Effector memory CD8-positive, alpha-beta T cell (primary cell): ENCODE results near the gene TMEM236.

Experiments
- ATAC-seq: fragments of 150-1000 bp; cut with Tn5 transposase; replicated peaks from 2 replicates; pipeline ENCODE4 v1.10.0; 2021; ENCODE audit warnings: mild to moderate bottlenecking, moderate library complexity
- DNase-seq, 3 experiments: peaks; one replicate each; pipeline ENCODE4 v3.0.0; 2021
- H3K27ac Mint-ChIP-seq, 2 donors: one replicate each; pipeline ENCODE4 v1.8.0; 2022; ENCODE audit warnings: mild to moderate bottlenecking in 2 of 2, mixed read lengths in 2 of 2, moderate library complexity in 2 of 2
- H3K27me3 Mint-ChIP-seq, 2 donors: one replicate each; pipeline ENCODE4 v1.8.0; 2022; ENCODE audit warnings: mixed read lengths in 2 of 2
- H3K36me3 Mint-ChIP-seq: one replicate; pipeline ENCODE4 v1.8.0; 2022; ENCODE audit warnings: mild to moderate bottlenecking, moderate library complexity, mixed read lengths; ENCODE audit not compliant: insufficient read depth
- H3K4me1 Mint-ChIP-seq, 2 donors: one replicate each; pipeline ENCODE4 v1.8.0; 2022; ENCODE audit warnings: low read depth in 2 of 2, mixed read lengths in 2 of 2
- H3K4me3 Mint-ChIP-seq, 2 donors: one replicate each; pipeline ENCODE4 v1.8.0; 2022; ENCODE audit warnings: mild to moderate bottlenecking in 2 of 2, mixed read lengths in 2 of 2, moderate library complexity in 2 of 2
- H3K9me3 Mint-ChIP-seq, 2 donors: one replicate each; pipeline ENCODE4 v1.8.0; 2022; ENCODE audit warnings: mixed read lengths in 2 of 2

Gene TMEM236

GRCh38 chr10:17784688-17785087 is 32.7 kb downstream of the TMEM236 start:
- Mint-ChIP-seq H3K27me3 (peaks cover 22 to 33% of the 10 kb centered on the region in 2 donors), H3K27ac (no peak overlapping the region), H3K9me3 (no peaks in the 10 kb centered on the region), H3K4me3 (no peak overlapping the region), H3K36me3 (no peaks in the 10 kb centered on the region), H3K4me1 (no peaks in the 10 kb centered on the region)
- DNase-seq = no peak
- no peak for ATAC-seq

- Mint-ChIP-seq H3K36me3 (no peaks in the 10 kb centered on the region), H3K27me3 (peaks cover 17 to 25% of the 10 kb centered on the region in 2 donors), H3K4me3 (no peak overlapping the region), H3K9me3 (no peaks in the 10 kb centered on the region), H3K4me1 (no peaks in the 10 kb centered on the region), H3K27ac (no peak overlapping the region)
- no peak for ATAC-seq
- DNase-seq = no peak
Measured at GRCh38 chr10:17785276-17785930, 33.4 kb downstream of the TMEM236 start.

- Mint-ChIP-seq H3K27me3 (peaks cover 17 to 22% of the 10 kb centered on the region in 2 donors), H3K36me3 (no peaks in the 10 kb centered on the region), H3K27ac (no peak overlapping the region), H3K9me3 (no peaks in the 10 kb centered on the region), H3K4me1 (no peaks in the 10 kb centered on the region), H3K4me3 (no peak overlapping the region)
- no peak for DNase-seq
- ATAC-seq = no peak
Measured at GRCh38 chr10:17787087-17787961, 35.3 kb downstream of the TMEM236 start.

- no peak for ATAC-seq
- H3K4me3 Mint-ChIP-seq = no peak overlapping the region
- no peaks in the 10 kb centered on the region for H3K9me3 Mint-ChIP-seq
- DNase-seq = no peak
- no peaks in the 10 kb centered on the region for H3K36me3 Mint-ChIP-seq
- H3K4me1 Mint-ChIP-seq = no peaks in the 10 kb centered on the region
- peaks cover 11 to 22% of the 10 kb centered on the region in 2 donors for H3K27me3 Mint-ChIP-seq
- no peak overlapping the region for H3K27ac Mint-ChIP-seq
Measured at GRCh38 chr10:17788646-17789045, 36.6 kb downstream of the TMEM236 start.

GRCh38 chr10:17789396-17789795 is 37.4 kb downstream of the TMEM236 start:
- peaks cover 11 to 21% of the 10 kb centered on the region in 2 donors for H3K27me3 Mint-ChIP-seq
- H3K27ac Mint-ChIP-seq = no peak overlapping the region
- no peak for ATAC-seq
- H3K9me3 Mint-ChIP-seq = no peaks in the 10 kb centered on the region
- no peaks in the 10 kb centered on the region for H3K4me1 Mint-ChIP-seq
- no peak overlapping the region for H3K4me3 Mint-ChIP-seq
- DNase-seq = no peak
- H3K36me3 Mint-ChIP-seq = no peaks in the 10 kb centered on the region

- DNase-seq = no peak
- Mint-ChIP-seq H3K4me1 (no peaks in the 10 kb centered on the region), H3K27ac (no peak overlapping the region), H3K9me3 (no peaks in the 10 kb centered on the region), H3K36me3 (no peaks in the 10 kb centered on the region), H3K4me3 (no peak overlapping the region), H3K27me3 (peaks cover 11 to 16% of the 10 kb centered on the region in 2 donors)
- ATAC-seq = no peak
Measured at GRCh38 chr10:17790651-17791050, 38.6 kb downstream of the TMEM236 start.

GRCh38 chr10:17792991-17793390 is 41.0 kb downstream of the TMEM236 start:
- H3K27me3 Mint-ChIP-seq = no peaks in the 10 kb centered on the region
- no peaks in the 10 kb centered on the region for H3K36me3 Mint-ChIP-seq
- no peaks in the 10 kb centered on the region for H3K4me1 Mint-ChIP-seq
- ATAC-seq = no peak
- no peak for DNase-seq
- H3K27ac Mint-ChIP-seq = no peak overlapping the region
- no peak overlapping the region for H3K4me3 Mint-ChIP-seq
- no peaks in the 10 kb centered on the region for H3K9me3 Mint-ChIP-seq

- H3K27me3 Mint-ChIP-seq = no peaks in the 10 kb centered on the region
- DNase-seq (no peak), ATAC-seq (no peak)
- no peaks in the 10 kb centered on the region for H3K4me1 Mint-ChIP-seq
- no peak overlapping the region for H3K4me3 Mint-ChIP-seq
- no peaks in the 10 kb centered on the region for H3K36me3 Mint-ChIP-seq
- H3K9me3 Mint-ChIP-seq = no peaks in the 10 kb centered on the region
- no peak overlapping the region for H3K27ac Mint-ChIP-seq
Measured at GRCh38 chr10:17793823-17794644, 42.0 kb downstream of the TMEM236 start.

- DNase-seq (no peak), ATAC-seq (no peak)
- no peak overlapping the region for H3K4me3 Mint-ChIP-seq
- no peaks in the 10 kb centered on the region for H3K27me3 Mint-ChIP-seq
- no peaks in the 10 kb centered on the region for H3K9me3 Mint-ChIP-seq
- H3K36me3 Mint-ChIP-seq = no peaks in the 10 kb centered on the region
- no peaks in the 10 kb centered on the region for H3K4me1 Mint-ChIP-seq
- no peak overlapping the region for H3K27ac Mint-ChIP-seq
Measured at GRCh38 chr10:17795083-17795482, 43.1 kb downstream of the TMEM236 start.

GRCh38 chr10:17795813-17796594 is 44.0 kb downstream of the TMEM236 start:
- Mint-ChIP-seq H3K27me3 (no peaks in the 10 kb centered on the region), H3K4me1 (no peaks in the 10 kb centered on the region), H3K4me3 (no peak overlapping the region), H3K9me3 (no peaks in the 10 kb centered on the region), H3K36me3 (no peaks in the 10 kb centered on the region), H3K27ac (no peak overlapping the region)
- no peak for ATAC-seq
- DNase-seq = no peak

GRCh38 chr10:17801507-17801906 is 49.5 kb downstream of the TMEM236 start:
- H3K4me3 Mint-ChIP-seq = no peak overlapping the region

GRCh38 chr10:17802350-17802749 is 50.3 kb downstream of the TMEM236 start:
- no peak for DNase-seq
- Mint-ChIP-seq H3K27ac (no peak overlapping the region), H3K4me3 (no peak overlapping the region), H3K9me3 (no peaks in the 10 kb centered on the region), H3K4me1 (no peaks in the 10 kb centered on the region), H3K36me3 (peaks cover 2% of the 10 kb centered on the region), H3K27me3 (peaks cover 4 to 6% of the 10 kb centered on the region in 2 donors)
- ATAC-seq = no peak

More at GRCh38 chr10:17801507-17801906, 49.5 kb downstream of the TMEM236 start:
- Mint-ChIP-seq H3K4me1 (no peaks in the 10 kb centered on the region), H3K27ac (no peak overlapping the region), H3K9me3 (no peaks in the 10 kb centered on the region), H3K27me3 (peaks cover 1 to 2% of the 10 kb centered on the region in 2 donors), H3K36me3 (peaks cover 2% of the 10 kb centered on the region)
- no peak for ATAC-seq
- no peak for DNase-seq

GRCh38 chr10:17802976-17803375 is 51.0 kb downstream of the TMEM236 start:
- H3K27ac Mint-ChIP-seq = no peak overlapping the region
- H3K4me1 Mint-ChIP-seq = no peaks in the 10 kb centered on the region
- H3K4me3 Mint-ChIP-seq = no peak overlapping the region
- H3K27me3 Mint-ChIP-seq = peaks cover 4 to 6% of the 10 kb centered on the region in 2 donors
- no peak for ATAC-seq
- DNase-seq = no peak
- H3K36me3 Mint-ChIP-seq = peaks cover 2% of the 10 kb centered on the region
- no peaks in the 10 kb centered on the region for H3K9me3 Mint-ChIP-seq
